CD14-positive monocyte (primary cell): ENCODE measurements around the gene MARS1. TPM values are rescaled to one million over a fixed set of nuclear protein-coding genes. Genes with fewer than 3 reads are reported as not detected.
A peak's percentile ranks its signal among the peaks of the same experiment; 100 is the strongest.

Source experiments
- DNase-seq, 3 donors: peaks; one replicate each; pipeline ENCODE4 v3.0.0-alpha.2; 2011 to 2022
- H2AFZ ChIP-seq: 2 replicates; pipeline ENCODE4 v1.6.0; 2012; ENCODE audit warnings: mild to moderate bottlenecking, low read depth, low read length, inconsistent platforms; ENCODE audit not compliant: insufficient read depth, poor library complexity, severe bottlenecking
- H3K27ac ChIP-seq, 2 donors: 1 replicate in 1 of 2; 2 replicates in 1 of 2; pipeline ENCODE4 v1.5.1; 2012 to 2013; ENCODE audit warnings: low read length in 2 of 2, control low read depth in 1 of 2, inconsistent platforms in 1 of 2, low read depth in 1 of 2, mild to moderate bottlenecking in 1 of 2
- H3K27me3 ChIP-seq, 2 donors: one replicate each; pipeline versions ENCODE4 v1.6.0 to v1.6.1; 2011 to 2013; ENCODE audit warnings: low read length in 2 of 2; ENCODE audit not compliant: control insufficient read depth in 2 of 2, insufficient read depth in 2 of 2
- H3K36me3 ChIP-seq, 2 donors: replicated peaks in 1 of 2; 1 replicate in 1 of 2; 2 replicates in 1 of 2; pipeline versions ENCODE4 v1.5.1 to v1.6.1; 2012 to 2013; ENCODE audit warnings: low read length in 2 of 2, control low read depth in 1 of 2, inconsistent platforms in 1 of 2, mild to moderate bottlenecking in 1 of 2; ENCODE audit not compliant: insufficient read depth in 2 of 2, control insufficient read depth in 1 of 2
- H3K4me1 ChIP-seq, 2 donors: 1 replicate in 1 of 2; 2 replicates in 1 of 2; pipeline versions ENCODE4 v1.5.1 to v1.6.1; 2012 to 2013; ENCODE audit warnings: low read length in 2 of 2, control low read depth in 1 of 2, inconsistent platforms in 1 of 2, mild to moderate bottlenecking in 1 of 2, moderate library complexity in 1 of 2; ENCODE audit not compliant: insufficient read depth in 2 of 2, control insufficient read depth in 1 of 2
- H3K4me2 ChIP-seq: replicated peaks from 2 replicates; pipeline ENCODE3; 2012; ENCODE audit warnings: low read length, moderate library complexity, mild to moderate bottlenecking; ENCODE audit not compliant: poor library complexity, severe bottlenecking; ENCODE audit errors: extremely low read depth
- H3K4me3 ChIP-seq, 3 experiments: fragments of 200-600 bp in 1 of 3; sonication (generic) in 1 of 3; replicated peaks in 1 of 3; 1 replicate in 2 of 3; 2 replicates in 1 of 3; pipeline ENCODE4 v1.5.1; 2011 to 2013; ENCODE audit warnings: low read length in 3 of 3, mild to moderate bottlenecking in 3 of 3, control low read depth in 2 of 3, low read depth in 2 of 3, inconsistent platforms in 1 of 3, moderate library complexity in 1 of 3
- H3K79me2 ChIP-seq: 2 replicates; pipeline ENCODE4 v1.6.0; 2012; ENCODE audit warnings: mild to moderate bottlenecking, control low read depth, inconsistent platforms, low read length, moderate library complexity; ENCODE audit not compliant: insufficient read depth
- H3K9ac ChIP-seq: 2 replicates; pipeline ENCODE4 v1.6.0; 2017; ENCODE audit warnings: low read length, mild to moderate bottlenecking; ENCODE audit not compliant: insufficient read depth, poor library complexity, severe bottlenecking
- H3K9me3 ChIP-seq, 2 donors: replicated peaks in 1 of 2; 1 replicate in 1 of 2; 2 replicates in 1 of 2; pipeline versions ENCODE4 v1.5.1 to v1.6.1; 2012 to 2013; ENCODE audit warnings: low read length in 2 of 2, control low read depth in 1 of 2; ENCODE audit not compliant: control insufficient read depth in 1 of 2, insufficient read depth in 1 of 2
- H4K20me1 ChIP-seq: 2 replicates; pipeline ENCODE4 v1.6.0; 2012; ENCODE audit warnings: mild to moderate bottlenecking, low read length, control low read depth, moderate library complexity; ENCODE audit not compliant: insufficient read depth
- H3K27ac Mint-ChIP-seq, 7 donors: one replicate each; pipeline ENCODE4 v1.8.0; 2020; ENCODE audit warnings: mild to moderate bottlenecking in 7 of 7, mixed read lengths in 7 of 7, moderate library complexity in 6 of 7, inconsistent platforms in 2 of 7
- H3K27me3 Mint-ChIP-seq, 3 donors: one replicate each; pipeline ENCODE4 v1.8.0; 2021 to 2022; ENCODE audit warnings: low read depth in 3 of 3, mild to moderate bottlenecking in 3 of 3, mixed read lengths in 3 of 3, moderate library complexity in 3 of 3, inconsistent platforms in 1 of 3
- H3K36me3 Mint-ChIP-seq, 2 donors: one replicate each; pipeline ENCODE4 v1.8.0; 2020; ENCODE audit warnings: mixed read lengths in 2 of 2, inconsistent platforms in 1 of 2, mild to moderate bottlenecking in 1 of 2
- H3K4me1 Mint-ChIP-seq: one replicate; pipeline ENCODE4 v1.8.0; 2020; ENCODE audit warnings: mild to moderate bottlenecking, mixed read lengths
- H3K4me3 Mint-ChIP-seq, 2 donors: one replicate each; pipeline ENCODE4 v1.8.0; 2020; ENCODE audit warnings: mild to moderate bottlenecking in 2 of 2, mixed read lengths in 2 of 2, moderate library complexity in 1 of 2
- H3K9me3 Mint-ChIP-seq, 7 donors: one replicate each; pipeline ENCODE4 v1.8.0; 2020 to 2022; ENCODE audit warnings: mixed read lengths in 7 of 7, mild to moderate bottlenecking in 6 of 7, moderate library complexity in 6 of 7, inconsistent platforms in 2 of 7
- CTCF ChIP-seq: fragments of 200-600 bp; IDR thresholded peaks from one replicate; pipeline ENCODE4 v1.8.0; 2022; ENCODE audit warnings: antibody characterized with exemption, mild to moderate bottlenecking
- WGBS: methylation state at CpG from one replicate; pipeline ENCODE4 v1.1.5; 2013; ENCODE audit warnings: missing lambda C conversion rate; ENCODE audit not compliant: insufficient coverage; 5-methylcytosine and 5-hydroxymethylcytosine counted together
- intact Hi-C, 2 donors: fragments of 100-400 bp; cut with micrococcal nuclease; formaldehyde crosslinking; loops; one replicate each; pipeline versions ENCODE4 v1.15.0 to v1.15.1; 2023
- polyA plus RNA-seq, 3 donors: library from polyadenylated mRNA; depleted of rRNA in 1 of 3; unstranded in 2 of 3; stranded (reverse) in 1 of 3; fragments of 300-500 nt in 2 of 3; fragments of >200 nt in 1 of 3; fragmentation: Illumina TruSeq in 2 of 3; gene quantifications; 1 replicate in 2 of 3; 2 replicates in 1 of 3; pipeline ENCODE4 v1.2.3, GENCODE V29; 2012 to 2021

The MARS1 gene
- polyA plus RNA-seq, 3 donors = 63.5 to 164 (median 79.8) TPM

- H3K4me3 Mint-ChIP-seq = peak overlapping the region; percentile 95
- Histone ChIP-seq H4K20me1 (no peaks in the 10 kb centered on the region), H3K9me3 (peaks cover 0 to 4% of the 10 kb centered on the region in 2 donors), H3K36me3 (no peaks in the 10 kb centered on the region), H3K9ac (peak overlapping the region; percentile 74), H2AFZ (peak overlapping the region; percentile 86), H3K79me2 (no peaks in the 10 kb centered on the region), H3K4me2 (peak overlapping the region; percentile 89), H3K4me1 (peaks cover 42 to 59% of the 10 kb centered on the region in 2 donors), H3K27ac (peak overlapping the region; percentile 88 to 94), H3K4me3 (peak overlapping the region; percentile 67 to 94 (median 84)), H3K27me3 (peaks cover 15 to 20% of the 10 kb centered on the region in 2 donors)
- peaks cover 2 to 3% of the 10 kb centered on the region in 2 donors for H3K36me3 Mint-ChIP-seq
- intact Hi-C loops = loop anchor here (2.0 to 10.0 kb wide), 3 partner anchors 154 to 528 kb away; partner anchors contain the start of gene B4GALNT1 (in 1 of the 2)
- peaks cover 0 to 6% (median 1%) of the 10 kb centered on the region in 7 donors for H3K9me3 Mint-ChIP-seq
- peak; percentile 85 to 89 (median 89) for DNase-seq
- H3K27ac Mint-ChIP-seq = peak overlapping the region; percentile 96 to 99 (median 97)
- H3K27me3 Mint-ChIP-seq = peaks cover 40 to 52% (median 49%) of the 10 kb centered on the region in 3 donors
- TF ChIP-seq CTCF = peak; percentile 98
- H3K4me1 Mint-ChIP-seq = peaks cover 61% of the 10 kb centered on the region
- 1% methylated on average over 18 of the region's 24 CpGs for WGBS
Observed at GRCh38 chr12:57459055-57459749, 28.7 kb upstream of the MARS1 start.

- peak within 1 kb of the TSS; percentile 74 for H3K9ac ChIP-seq
- DNase-seq = no peak
- WGBS = no CpG with 5 or more reads among the region's 36 CpGs
- peaks cover 15 to 25% of the 10 kb centered on the region in 2 donors for H3K27me3 ChIP-seq
- H3K27me3 Mint-ChIP-seq = peaks cover 46 to 55% (median 55%) of the 10 kb centered on the region in 3 donors
- peaks cover 57% of the 10 kb centered on the region for H3K4me1 Mint-ChIP-seq
- no peak for TF ChIP-seq CTCF
- peak within 1 kb of the TSS; percentile 95 to 97 for H3K4me3 Mint-ChIP-seq
- peak within 1 kb of the TSS; percentile 86 for H2AFZ ChIP-seq
- H3K79me2 ChIP-seq = no peaks in the 10 kb centered on the region
- H3K4me2 ChIP-seq = peak within 1 kb of the TSS; percentile 89
- peak within 1 kb of the TSS; percentile 67 to 94 (median 84) for H3K4me3 ChIP-seq
- peaks cover 2 to 3% of the 10 kb centered on the region in 2 donors for H3K36me3 Mint-ChIP-seq
- H4K20me1 ChIP-seq = no peaks in the 10 kb centered on the region
- H3K27ac ChIP-seq = peak within 1 kb of the TSS; percentile 88 to 94
- no peaks in the 10 kb centered on the region for H3K36me3 ChIP-seq
- peaks cover 0 to 4% of the 10 kb centered on the region in 2 donors for H3K9me3 ChIP-seq
- peak within 1 kb of the TSS; percentile 96 to 99 (median 97) for H3K27ac Mint-ChIP-seq
- H3K9me3 Mint-ChIP-seq = peaks cover 0 to 6% (median 1%) of the 10 kb centered on the region in 7 donors
- intact Hi-C loops = loop anchor here (2.0 to 10.0 kb wide), 4 partner anchors 155 to 529 kb away; partner anchors contain the start of genes B4GALNT1 (in 1 of the 2) and SDR9C7 (in 1 of the 2)
- peaks cover 38 to 53% of the 10 kb centered on the region in 2 donors for H3K4me1 ChIP-seq
Observed at GRCh38 chr12:57459750-57460467, 28.0 kb upstream of the MARS1 start, which contains the start of gene GLI1. GLI1 (plus strand) TSS chr12:57459785; CDS start chr12:57463692, 3,907 bp downstream.
